ENCODE results near the gene CDK17.

- TF ChIP-seq, protein P1, sequence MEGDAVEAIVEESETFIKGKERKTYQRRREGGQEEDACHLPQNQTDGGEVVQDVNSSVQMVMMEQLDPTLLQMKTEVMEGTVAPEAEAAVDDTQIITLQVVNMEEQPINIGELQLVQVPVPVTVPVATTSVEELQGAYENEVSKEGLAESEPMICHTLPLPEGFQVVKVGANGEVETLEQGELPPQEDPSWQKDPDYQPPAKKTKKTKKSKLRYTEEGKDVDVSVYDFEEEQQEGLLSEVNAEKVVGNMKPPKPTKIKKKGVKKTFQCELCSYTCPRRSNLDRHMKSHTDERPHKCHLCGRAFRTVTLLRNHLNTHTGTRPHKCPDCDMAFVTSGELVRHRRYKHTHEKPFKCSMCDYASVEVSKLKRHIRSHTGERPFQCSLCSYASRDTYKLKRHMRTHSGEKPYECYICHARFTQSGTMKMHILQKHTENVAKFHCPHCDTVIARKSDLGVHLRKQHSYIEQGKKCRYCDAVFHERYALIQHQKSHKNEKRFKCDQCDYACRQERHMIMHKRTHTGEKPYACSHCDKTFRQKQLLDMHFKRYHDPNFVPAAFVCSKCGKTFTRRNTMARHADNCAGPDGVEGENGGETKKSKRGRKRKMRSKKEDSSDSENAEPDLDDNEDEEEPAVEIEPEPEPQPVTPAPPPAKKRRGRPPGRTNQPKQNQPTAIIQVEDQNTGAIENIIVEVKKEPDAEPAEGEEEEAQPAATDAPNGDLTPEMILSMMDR (IDR thresholded peaks at IDR 0.05): no peak
- TF ChIP-seq ZFX (IDR thresholded peaks at IDR 0.05; ENCODE audit: borderline replicate concordance): no peak
Observed at GRCh38 chr12:96308881-96309280, 91.4 kb downstream of the CDK17 start.
